AG04449 (cell line): ENCODE results near the gene ZNF763.
"Not testable (repeated sequence)": the region's sequence is repeated elsewhere in the genome, so short reads cannot be mapped to it uniquely, and the experiment has no call there.

ENCODE experiments used
- CTCF ChIA-PET: fragments of 350-600 bp; formaldehyde crosslinking; extraction: SDS; loops from one replicate; lab custom pipeline; 2021; ENCODE audit warnings: antibody characterized with exemption; lab: Yijun Ruan, JAX
- POLR2A ChIA-PET: fragments of 400-600, 350-600 bp; formaldehyde crosslinking; extraction: SDS; loops from one replicate; lab custom pipeline; 2020; ENCODE audit warnings: antibody characterized with exemption, inconsistent platforms; lab: Yijun Ruan, JAX
- DNase-seq: peaks from one replicate; pipeline ENCODE4 v3.0.0-alpha.2; 2010; ENCODE audit warnings: low read depth, low spot score
- H3K4me3 ChIP-seq: 2 replicates; pipeline ENCODE4 v1.5.1; 2011; ENCODE audit warnings: low read depth, mild to moderate bottlenecking, control low read depth, low read length
- CTCF ChIP-seq: IDR thresholded peaks from one replicate; pipeline ENCODE4 v1.5.1; 2011; ENCODE audit warnings: mild to moderate bottlenecking, moderate library complexity, low read length, control low read depth, inconsistent platforms; ENCODE audit not compliant: insufficient read depth; ENCODE audit errors: missing control alignments

The ZNF763 gene

GRCh38 chr19:11984986-11985385 is 20.1 kb downstream of the ZNF763 start:
- POLR2A ChIA-PET: interaction anchor here (0.6 kb wide), 1 partner anchor 50 kb away, joined by 4 read pairs; no protein-coding TSS in a partner anchor
- no peak for TF ChIP-seq CTCF
- no peak overlapping the region for H3K4me3 ChIP-seq
- no peak for DNase-seq
- CTCF ChIA-PET: interaction anchor here (0.6 to 6.5 kb wide), 5 partner anchors 21 to 731 kb away, joined by 3 to 67 read pairs (median 4); partner anchors contain the start of gene ZNF763

GRCh38 chr19:11986754-11987153 is 21.9 kb downstream of the ZNF763 start:
- no peak for TF ChIP-seq CTCF
- H3K4me3 ChIP-seq: no peak overlapping the region
- ChIA-PET CTCF (interaction anchor here (1.5 to 7.2 kb wide), 5 partner anchors 13 to 105 kb away, joined by 5 to 100 read pairs (median 67); partner anchors contain the start of genes ZNF700 and ZNF763), POLR2A (interaction anchor here (0.7 kb wide), 1 partner anchor 9 kb away, joined by 3 read pairs; no protein-coding TSS in a partner anchor)
- no peak for DNase-seq

GRCh38 chr19:11987405-11988281 is 22.8 kb downstream of the ZNF763 start:
- TF ChIP-seq CTCF: no peak

GRCh38 chr19:11989112-11989456 is 24.2 kb downstream of the ZNF763 start:
- no peak for DNase-seq
- CTCF ChIA-PET: interaction anchor here (0.9 to 7.2 kb wide), 26 partner anchors 8 to 330 kb away, joined by 3 to 100 read pairs (median 4); partner anchors contain the start of genes ZNF20, ZNF433, ZNF440 and ZNF491
- POLR2A ChIA-PET: interaction anchor here (0.7 to 1.9 kb wide), 4 partner anchors 12 to 495 kb away, joined by 3 to 9 read pairs (median 4); partner anchors contain the start of genes ZNF700, ZNF709 and ZNF763
- no peak for TF ChIP-seq CTCF
- no peak overlapping the region for H3K4me3 ChIP-seq

More at GRCh38 chr19:11987405-11988281, 22.8 kb downstream of the ZNF763 start:
- ChIA-PET POLR2A (interaction anchor here (0.6 to 1.9 kb wide), 9 partner anchors 8 to 502 kb away, joined by 3 to 9 read pairs (median 3); partner anchors contain the start of genes ZNF440, ZNF700, ZNF709 and ZNF763), CTCF (interaction anchor here (0.8 to 7.2 kb wide), 21 partner anchors 10 to 328 kb away, joined by 3 to 100 read pairs (median 5); partner anchors contain the start of genes ZNF433, ZNF439, ZNF440 and ZNF491)
- DNase-seq: no peak
- H3K4me3 ChIP-seq: peak overlapping the region; percentile 92

- POLR2A ChIA-PET: not testable (repeated sequence)
- CTCF ChIA-PET: interaction anchor here (1.1 to 7.2 kb wide), 5 partner anchors 28 to 194 kb away, joined by 3 to 100 read pairs (median 45); partner anchors contain the start of genes ZNF491 and ZNF700
Observed at GRCh38 chr19:11991921-11992320, 27.1 kb downstream of the ZNF763 start.

GRCh38 chr19:11995174-11995573 is 30.3 kb downstream of the ZNF763 start:
- no peak for DNase-seq
- no peak overlapping the region for H3K4me3 ChIP-seq
- ChIA-PET POLR2A (interaction anchor here (0.8 kb wide), 1 partner anchor 8 kb away, joined by 3 read pairs; no protein-coding TSS in a partner anchor), CTCF (interaction anchor here (0.8 kb wide), 1 partner anchor 32 kb away, joined by 3 read pairs; no protein-coding TSS in a partner anchor)
- TF ChIP-seq CTCF: no peak

More at GRCh38 chr19:11991921-11992320, 27.1 kb downstream of the ZNF763 start:
- H3K4me3 ChIP-seq, DNase-seq: not testable (repeated sequence)
